GM18498 (cell line): Measurements from ENCODE around the gene TJAP1.

Experiments used
- ATAC-seq: cut with Tn5 transposase; IDR thresholded peaks from one replicate; pipeline ENCODE4 v1.9.1; 2021; ENCODE audit warnings: mild to moderate bottlenecking, moderate library complexity; ENCODE audit not compliant: unreplicated experiment

Gene TJAP1

DNA sequence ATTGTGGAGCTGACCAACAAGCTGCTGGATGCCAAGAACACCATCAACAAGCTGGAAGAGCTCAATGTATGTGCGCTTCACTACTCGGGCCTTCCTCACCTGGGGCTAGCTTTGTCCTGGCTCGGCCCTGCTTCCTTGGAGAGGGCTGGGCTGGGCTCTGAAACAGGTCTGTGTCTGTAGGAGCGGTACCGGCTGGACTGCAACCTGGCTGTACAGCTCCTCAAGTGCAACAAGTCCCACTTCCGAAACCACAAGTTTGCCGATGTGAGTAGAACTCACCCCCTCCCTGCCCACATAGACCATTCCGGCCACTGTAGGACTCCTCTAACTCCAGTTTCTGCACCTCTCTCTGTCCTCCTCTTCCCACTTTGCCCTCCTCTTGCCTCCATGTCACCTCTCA is 26.1 kb downstream of the TJAP1 start:
- ATAC-seq, result no peak

DNA sequence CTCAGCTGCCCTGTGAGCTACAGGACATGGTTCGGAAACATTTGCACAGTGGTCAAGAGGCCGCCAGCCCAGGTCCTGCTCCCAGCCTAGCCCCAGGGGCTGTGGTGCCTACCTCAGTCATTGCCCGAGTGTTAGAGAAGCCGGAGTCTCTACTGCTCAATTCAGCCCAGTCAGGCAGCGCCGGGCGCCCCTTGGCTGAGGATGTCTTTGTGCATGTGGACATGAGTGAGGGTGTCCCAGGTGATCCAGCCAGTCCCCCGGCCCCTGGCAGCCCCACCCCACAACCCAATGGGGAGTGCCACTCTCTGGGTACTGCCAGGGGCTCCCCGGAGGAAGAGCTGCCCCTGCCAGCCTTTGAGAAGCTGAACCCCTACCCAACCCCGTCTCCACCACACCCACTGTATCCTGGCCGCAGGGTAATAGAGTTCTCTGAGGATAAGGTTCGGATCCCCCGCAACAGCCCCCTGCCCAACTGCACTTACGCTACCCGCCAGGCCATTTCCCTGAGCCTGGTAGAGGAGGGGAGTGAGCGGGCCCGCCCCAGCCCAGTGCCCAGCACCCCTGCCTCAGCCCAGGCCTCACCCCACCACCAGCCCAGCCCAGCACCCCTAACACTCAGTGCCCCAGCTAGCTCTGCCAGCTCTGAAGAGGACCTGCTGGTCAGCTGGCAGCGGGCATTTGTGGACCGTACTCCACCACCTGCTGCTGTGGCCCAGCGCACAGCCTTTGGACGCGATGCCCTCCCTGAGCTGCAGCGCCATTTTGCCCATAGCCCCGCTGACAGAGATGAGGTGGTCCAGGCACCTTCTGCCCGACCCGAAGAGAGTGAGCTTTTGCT is 27.6 kb downstream of the TJAP1 start:
- ATAC-seq, result no peak

DNA sequence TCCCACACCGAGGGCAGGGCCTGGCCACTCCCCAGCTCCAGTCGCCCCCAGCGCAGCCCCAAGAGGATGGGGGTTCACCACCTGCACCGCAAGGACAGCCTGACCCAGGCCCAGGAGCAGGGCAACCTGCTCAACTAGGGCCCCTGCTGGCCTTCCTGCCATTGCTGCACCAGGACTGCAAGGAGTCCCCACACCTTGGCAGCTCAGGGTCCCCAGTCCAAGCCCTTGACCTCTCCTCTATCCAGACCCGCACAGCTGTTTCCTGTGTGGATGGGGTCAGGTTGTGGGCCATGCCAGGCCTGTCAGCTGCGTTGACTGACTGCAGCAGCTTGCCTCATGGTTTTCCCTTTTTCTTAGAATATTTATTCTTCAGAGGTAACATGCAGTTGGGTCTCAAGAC is 28.3 kb downstream of the TJAP1 start:
- no peak for ATAC-seq

DNA sequence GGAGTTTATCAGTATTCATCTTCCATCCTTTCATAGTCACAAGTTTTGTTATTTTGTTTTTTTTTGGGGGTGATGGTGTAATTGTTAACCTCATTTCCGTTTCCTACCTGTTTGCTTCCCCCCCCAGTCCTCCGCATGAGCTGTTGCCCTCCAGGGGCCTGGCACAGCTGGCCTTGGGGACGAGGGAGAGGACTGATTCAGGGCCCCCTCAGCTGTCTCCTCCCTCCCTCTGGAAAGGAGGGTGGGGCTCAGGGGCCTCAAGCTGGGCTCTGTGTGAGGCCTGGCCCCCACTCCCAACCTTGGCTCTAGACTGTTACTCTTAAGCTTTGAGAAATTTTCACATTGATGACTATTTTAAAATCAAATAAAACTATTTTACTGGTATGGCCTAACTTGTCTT is 28.8 kb downstream of the TJAP1 start:
- ATAC-seq, result no peak

DNA sequence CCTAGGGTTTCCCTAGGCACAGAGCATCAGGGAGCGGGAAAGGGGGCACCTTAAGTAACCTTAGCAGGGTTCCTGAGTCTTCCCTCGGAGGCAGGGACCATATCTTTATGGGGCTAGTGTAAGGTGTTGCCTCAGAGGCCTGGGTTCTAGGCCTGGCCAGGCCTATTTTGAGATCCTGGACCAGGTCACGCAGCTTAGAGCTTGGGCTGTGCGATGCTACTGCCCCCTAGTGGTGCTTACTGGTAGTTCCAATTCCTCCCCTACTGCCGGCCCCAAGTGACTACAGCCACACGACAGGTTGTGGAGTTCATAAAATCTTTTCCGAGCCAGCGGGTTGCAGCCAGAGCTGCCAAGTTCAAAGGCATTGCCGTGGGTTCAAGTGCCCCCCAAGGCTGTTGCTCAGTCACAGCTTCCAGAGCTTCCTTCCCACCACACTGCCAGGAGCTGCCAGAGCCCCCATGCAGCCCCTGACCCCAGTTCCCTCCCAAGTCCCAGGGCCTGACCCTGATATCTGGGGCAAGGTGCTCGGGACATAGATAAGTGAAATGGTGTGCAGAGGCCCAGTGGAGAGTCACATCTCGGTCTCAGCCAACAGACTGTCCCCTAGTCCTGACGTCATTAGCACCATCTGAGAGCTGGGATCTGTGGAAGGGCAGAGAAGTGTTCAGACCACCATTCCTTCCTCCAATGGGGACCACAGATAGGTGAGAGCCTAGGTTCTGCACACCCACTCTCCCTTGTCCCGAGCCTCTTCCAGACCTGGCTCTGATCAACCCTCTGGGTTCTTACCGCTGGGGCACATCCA is 29.5 kb downstream of the TJAP1 start:
- ATAC-seq, result peak; percentile 40

DNA sequence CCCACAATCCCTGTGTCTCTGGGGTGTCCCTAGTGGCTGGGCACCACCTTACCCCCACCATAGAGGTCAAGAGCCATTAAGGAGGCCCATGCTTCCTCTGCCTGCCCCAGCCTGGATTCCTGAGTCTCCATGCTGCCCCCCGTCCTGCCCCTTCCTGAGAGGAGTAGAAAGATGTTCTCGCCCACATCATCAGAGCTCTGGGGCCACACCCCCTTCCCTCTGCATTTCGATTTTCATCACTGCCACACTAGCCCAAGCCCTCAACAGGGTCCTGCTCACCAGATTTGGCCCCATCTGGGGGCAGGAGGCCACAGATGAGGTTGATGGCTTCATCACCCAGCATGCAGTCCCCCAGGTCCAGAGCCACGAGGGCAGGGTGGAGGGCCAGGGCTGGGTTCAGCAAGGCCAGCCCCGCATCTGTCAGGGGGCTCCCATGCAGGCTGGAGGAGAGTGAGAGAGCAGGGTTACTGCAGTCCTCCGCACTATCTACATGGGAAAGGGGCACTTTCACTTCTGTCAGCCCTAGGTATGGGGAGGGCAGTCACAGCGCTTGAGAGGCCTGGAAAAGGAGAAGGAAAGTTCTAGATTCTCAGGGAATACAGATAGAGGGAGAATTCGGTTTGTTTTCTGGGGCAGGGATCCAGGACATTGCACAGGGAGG is 31.2 kb downstream of the TJAP1 start:
- ATAC-seq, result no peak

DNA sequence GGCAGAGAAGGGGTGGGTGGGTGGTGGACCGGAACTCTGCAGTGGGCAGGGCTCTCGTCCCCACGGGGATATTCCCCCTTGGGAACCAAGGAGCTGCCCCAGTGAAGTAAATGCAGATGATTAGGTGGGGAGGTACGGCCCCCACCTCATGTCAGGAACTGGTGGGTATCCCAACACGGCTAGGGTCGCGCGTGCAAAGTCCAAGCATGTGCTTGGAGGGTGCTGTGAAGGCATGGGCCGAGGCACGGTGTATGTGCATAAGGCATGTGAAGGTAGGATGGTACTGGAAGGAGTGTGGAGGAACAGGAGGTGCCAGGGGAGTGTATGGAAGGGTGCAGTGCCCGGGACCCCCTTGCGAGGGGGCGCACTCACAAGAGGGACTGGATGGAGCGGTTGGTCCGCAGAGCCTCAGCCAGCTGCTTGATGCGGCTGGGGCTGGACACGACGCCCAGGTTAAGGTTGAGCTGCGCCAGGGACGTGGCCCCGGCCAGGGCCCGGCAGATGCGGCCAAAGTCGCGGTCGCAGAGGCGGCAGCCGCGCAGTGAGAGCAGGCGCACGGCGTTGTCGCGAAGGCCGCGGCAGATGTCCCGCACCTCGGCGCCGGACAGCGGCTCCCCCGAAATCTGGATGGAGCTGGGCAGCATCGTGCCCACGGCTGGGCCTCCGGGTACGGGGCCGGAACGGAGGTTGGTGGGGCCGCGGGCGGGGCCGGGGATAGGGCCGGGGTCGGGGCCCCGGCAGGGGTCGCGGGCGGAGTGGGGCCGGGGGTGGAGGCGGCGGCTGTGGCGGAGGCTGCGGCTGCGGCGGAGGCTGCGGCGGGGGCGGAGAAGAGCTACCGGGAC is 32.0 kb downstream of the TJAP1 start:
- ATAC-seq, result peak; percentile 7

DNA sequence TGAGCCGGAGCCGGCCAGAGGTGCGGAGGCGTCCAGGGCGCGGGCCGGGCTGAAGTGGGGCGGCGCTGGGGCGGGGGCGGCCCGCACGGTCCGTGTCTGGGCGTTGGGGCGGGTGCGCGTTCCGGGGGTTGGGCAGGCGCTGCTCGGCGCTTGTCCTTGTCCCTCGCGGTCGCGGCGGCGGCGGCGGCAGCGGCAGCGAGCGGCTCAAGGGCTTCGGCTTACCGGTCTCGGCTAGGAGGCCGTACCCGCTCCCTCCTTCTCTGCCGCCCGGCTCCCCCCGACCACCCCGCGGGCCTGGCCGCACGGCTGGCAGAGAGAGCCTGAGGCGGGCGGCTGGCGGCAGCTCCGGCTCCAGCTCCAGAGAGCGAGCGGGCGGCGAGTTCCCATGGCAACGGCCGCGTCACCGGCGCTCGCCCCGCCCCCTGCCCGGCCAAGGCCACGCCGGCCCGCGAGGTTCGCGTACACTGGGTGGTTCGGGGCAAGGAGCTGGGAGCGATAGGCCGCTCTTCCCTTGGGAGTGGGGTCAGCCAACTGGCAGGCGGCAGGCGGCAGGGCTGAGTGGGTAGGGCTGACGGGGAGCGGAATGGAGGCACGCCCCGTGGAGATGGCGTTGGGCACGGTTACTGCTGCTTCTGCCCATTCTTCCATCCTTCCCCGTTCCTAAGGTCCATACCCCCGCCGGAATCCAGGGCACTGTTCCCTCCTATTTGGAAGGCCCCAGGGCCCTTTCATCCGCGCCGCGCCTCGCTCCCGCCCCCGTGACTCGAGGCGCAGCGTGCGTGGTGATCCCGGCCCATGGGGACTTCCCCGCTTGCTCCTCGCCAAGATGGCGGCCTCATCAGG is 32.8 kb downstream of the TJAP1 start, which contains the start of gene LRRC73:
Gene LRRC73, minus strand, starts transcription at position 363 of the 843 bp plus-strand sequence. CDS start 561 bp downstream, outside the sequence.
- ATAC-seq, result peak; percentile 73

DNA sequence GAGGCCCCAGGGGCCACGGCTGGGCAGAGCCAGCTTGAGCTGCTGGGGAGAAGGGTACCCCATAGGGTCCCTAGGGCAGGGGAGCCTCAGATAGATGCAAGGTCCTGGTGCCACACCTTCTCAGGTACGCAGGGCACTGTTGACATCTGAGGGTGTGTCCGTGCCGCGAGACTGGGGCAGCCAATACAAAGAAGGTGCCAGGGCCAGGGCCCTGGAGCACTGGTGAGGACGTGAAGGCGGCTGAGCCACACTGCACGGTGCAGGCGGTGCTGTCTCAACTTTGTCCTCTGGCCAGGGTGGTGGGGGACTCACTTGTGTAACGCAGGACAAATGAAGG is 33.4 kb downstream of the TJAP1 start:
- ATAC-seq, result no peak

DNA sequence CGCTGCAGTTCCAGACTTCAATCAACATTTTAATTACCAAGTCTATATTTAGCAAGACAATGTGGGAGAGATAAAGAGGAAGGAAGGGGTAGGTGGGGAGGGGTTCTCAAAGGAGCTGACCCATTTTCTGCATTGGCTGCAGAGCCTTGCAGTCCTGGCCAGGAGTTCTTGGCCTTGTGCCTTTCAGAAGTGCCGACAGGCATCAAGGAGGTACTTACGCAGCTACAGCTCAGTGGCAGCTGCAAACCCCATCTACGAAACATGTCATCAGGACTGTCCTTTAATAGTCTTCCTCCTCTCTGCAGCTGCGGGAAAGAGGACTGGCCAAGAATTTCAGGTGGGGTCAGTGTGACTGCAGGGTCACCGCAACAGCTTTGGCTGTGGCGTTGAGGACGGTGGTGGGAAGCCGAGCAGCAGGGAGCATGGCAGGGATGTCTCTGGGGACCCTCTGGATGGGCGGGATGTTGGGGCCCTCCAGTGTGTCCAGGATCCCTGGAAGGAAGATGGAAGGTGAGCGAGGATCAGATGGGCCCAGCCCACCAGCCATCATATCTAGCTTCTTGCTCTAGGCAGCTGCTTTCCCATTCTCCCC is 34.5 kb downstream of the TJAP1 start:
- no peak for ATAC-seq

DNA sequence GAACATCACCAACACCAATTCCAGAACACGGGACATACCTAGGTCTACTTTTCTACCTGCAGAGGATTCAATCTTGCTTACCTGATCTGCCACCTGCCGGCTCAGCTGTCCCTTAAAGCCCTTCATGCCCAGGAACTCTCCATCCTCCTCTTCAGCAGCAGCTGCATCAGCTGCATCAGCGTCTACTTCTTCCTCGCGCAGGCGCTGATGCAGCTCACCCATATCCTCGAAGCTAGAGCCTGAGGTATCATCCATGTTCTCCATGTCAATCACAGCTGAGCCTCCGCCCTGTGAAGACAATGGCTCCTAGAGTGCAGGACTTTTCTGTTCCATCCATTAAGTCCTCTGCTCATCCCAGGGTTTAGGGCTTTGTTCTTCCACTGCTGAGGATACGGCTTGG is 38.4 kb downstream of the TJAP1 start:
- no peak for ATAC-seq

DNA sequence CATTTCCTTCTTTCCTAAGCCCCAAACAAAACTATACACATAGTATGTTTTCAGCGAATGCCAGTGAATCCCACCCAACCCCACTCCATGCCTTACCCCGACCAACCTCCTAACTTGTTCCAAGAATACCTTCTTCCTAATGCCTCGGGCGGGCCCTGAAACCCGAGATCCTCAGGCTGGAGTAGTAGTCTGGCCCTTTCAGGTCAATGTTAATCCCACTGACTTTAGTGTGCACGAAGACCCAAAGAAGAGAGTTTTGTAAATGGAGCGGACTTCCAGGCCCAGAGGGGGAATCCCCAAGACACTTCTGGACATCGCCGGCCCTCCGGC is 39.0 kb downstream of the TJAP1 start:
- peak; percentile 7 for ATAC-seq

DNA sequence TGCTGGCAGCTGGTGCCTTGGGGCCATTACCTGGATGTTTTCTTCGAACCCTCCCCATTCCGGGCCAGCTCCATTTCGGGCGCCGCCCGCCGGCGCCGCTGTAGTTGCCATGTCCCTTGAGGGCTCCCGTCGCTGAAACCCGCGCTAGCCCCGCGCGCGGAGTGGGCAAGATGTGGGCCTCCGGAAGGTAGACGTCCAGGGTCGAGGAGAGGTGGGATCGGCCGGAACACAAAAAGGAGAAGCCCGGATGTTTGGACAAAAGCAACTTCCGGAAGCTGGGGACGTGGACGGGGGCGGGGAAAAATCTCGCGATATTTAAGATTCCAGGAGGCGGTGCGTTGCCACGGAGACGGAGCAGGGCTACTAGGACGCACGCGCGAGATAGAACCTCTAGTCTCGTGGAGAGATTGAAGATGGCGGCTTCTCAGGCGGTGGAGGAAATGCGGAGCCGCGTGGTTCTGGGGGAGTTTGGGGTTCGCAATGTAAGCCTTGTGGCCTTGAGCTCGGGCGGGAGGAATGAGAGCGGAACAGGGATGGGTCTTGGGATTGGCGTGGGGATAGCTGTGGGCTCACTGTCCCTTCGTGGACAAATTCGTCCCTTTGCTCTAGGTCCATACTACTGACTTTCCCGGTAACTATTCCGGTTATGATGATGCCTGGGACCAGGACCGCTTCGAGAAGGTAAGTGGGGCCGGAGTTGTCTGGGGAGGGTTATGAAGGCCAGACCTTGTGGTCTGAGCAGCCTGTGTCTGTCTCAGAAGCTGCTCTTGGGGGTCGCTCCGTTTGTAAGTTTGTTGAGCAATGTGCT is 39.5 kb downstream of the TJAP1 start, which contains the start of the genes POLR1C and YIPF3:
Gene POLR1C, plus strand, starts transcription at position 393 of the 808 bp plus-strand sequence. Its CDS starts 21 bp downstream, at position 414.
Gene YIPF3, minus strand, starts transcription at position 230 of the 808 bp plus-strand sequence. Its CDS starts 119 bp downstream, at position 111.
- peak; percentile 87 for ATAC-seq

DNA sequence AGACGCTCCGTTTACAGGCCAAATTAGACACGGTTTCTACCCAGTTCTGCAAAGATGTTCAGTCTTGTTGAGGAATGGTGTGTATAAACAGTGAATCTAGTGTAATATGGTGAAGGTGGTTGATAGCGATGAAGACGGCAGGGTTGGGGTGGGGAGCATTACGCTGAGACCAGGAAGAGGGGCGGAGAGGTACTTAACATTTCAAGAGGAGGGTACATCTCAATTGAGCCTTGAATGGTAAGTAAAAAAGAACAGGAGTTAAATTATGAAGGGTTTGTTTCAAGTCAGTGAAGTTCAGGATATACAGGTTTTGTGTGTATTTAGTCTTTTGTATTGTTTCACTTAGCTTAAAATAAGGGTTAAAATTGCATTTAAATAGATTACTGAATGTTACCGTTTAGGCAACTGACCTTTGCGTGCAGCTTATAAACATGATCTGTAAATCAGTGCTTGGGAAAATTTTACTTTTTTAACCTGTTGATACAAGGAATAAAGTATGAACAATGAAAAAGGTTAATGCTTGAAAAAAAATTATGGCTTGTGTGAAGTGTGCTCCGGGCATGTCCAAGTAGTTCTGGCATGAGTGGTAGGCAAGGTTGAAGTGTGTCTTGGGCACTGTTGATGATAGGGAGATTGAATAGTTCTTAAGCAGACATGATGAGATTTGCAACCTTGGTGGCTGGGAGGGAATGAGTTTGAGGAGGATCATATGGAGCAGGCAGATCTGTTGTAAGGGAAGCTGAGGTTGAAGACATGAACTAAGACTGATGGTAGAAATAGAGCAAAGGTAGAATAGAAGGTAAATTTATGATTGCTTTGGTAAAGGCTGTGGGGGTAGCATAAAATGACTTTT is 40.4 kb downstream of the TJAP1 start:
- ATAC-seq, result no peak

DNA sequence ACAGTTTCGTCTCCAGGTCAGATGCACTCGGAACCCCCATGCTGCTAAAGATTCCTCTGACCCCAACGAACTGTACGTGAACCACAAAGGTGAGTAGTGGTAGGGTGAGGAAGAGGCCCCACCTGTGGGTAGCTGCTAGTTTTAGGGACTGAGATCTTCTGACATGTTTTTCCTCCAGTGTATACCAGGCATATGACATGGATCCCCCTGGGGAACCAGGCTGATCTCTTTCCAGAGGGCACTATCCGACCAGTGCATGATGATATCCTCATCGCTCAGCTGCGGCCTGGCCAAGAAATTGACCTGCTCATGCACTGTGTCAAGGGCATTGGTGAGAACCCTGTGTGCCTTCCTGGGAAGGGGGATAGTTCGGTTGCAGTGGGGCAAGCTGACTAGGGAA is 42.7 kb downstream of the TJAP1 start:
- no peak for ATAC-seq

DNA sequence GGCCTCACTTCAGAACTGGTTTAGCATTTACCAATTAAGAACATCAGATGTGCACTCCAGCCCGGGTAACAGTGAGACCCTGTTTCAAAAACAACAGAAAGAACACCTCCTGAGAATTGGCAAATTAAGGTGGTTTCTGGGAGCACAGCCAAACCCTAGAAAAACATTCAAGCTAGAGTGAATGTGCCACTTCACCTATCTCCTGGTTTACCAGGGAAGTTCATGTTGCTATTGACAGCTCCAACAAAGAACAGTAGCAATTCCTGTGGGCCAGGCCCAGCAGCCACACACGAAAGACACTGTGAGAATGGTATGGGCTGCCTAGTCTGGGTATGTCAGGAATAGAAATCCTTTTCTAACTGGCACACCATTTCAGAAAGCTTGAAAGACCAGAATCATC is 44.5 kb downstream of the TJAP1 start:
- no peak for ATAC-seq

DNA sequence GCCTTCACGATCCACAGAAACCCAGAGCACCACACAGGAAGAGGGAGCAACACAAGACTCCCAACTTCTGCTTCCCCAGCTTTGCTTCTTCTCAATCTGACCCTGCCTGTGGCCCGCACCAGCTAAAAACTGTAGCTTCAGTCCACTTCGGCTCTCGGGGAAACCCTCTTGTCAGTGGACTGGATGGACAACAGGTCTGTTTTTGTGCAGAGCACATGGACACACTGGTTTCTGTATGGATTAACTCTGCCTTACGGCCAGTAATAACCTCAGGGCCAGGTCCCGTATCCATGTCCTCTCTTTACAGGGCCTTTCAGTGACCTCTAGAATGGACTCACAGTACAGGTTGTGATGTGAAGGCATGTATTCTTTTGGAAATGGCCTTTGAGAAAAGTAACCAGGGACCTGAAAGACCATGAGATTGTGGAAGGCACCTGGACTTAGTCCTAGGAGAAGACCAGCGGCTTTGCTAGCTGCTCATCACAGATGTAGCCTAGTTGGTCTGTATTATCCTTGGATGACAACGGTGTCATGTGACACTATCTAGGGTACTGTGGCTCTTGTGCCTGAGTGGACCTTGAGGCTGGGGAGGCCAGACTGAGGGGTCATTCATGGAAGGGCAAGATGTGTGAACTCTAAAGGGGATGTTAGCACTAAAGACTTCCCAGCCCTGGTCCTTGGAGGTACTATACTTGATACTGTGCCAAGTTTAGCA is 45.3 kb downstream of the TJAP1 start:
- no peak for ATAC-seq
